Stomach (tissue), 9 donors: ENCODE data around the gene HERC4. TPM values are rescaled to one million over a fixed set of nuclear protein-coding genes. Genes with fewer than 3 reads are reported as not detected.

ENCODE experiments used
- DNase-seq, 2 donors: peaks; one replicate each; pipeline versions ENCODE4 v3.0.0 to v3.0.0-alpha.2; 2013 to 2019
- H3K27ac ChIP-seq, 5 donors: fragments of 200-600 bp in 4 of 5; sonication (generic) in 4 of 5; one replicate each; pipeline ENCODE4 v1.5.1; 2013 to 2019; ENCODE audit warnings: mild to moderate bottlenecking in 1 of 5, moderate library complexity in 1 of 5
- H3K27me3 ChIP-seq, 3 donors: fragments of 200-600 bp; sonication (generic); one replicate each; pipeline ENCODE4 v1.5.1; 2017 to 2019; ENCODE audit warnings: mixed run types in 1 of 3
- H3K36me3 ChIP-seq, 4 donors: fragments of 200-600 bp; sonication (generic); 1 replicate in 3 of 4; 2 replicates in 1 of 4; pipeline ENCODE4 v1.5.1; 2016 to 2019
- H3K4me1 ChIP-seq, 4 donors: fragments of 200-600 bp; sonication (generic); one replicate each; pipeline ENCODE4 v1.5.1; 2016 to 2019
- H3K4me3 ChIP-seq, 4 donors: fragments of 200-600 bp; sonication (generic) in 3 of 4; one replicate each; pipeline ENCODE4 v1.5.1; 2016 to 2019; ENCODE audit warnings: mild to moderate bottlenecking in 1 of 4
- H3K9me3 ChIP-seq, 4 donors: fragments of 200-600 bp; sonication (generic); one replicate each; pipeline ENCODE4 v1.5.1; 2016 to 2019
- EP300 ChIP-seq: sonication (generic); formaldehyde crosslinking; IDR thresholded peaks from one replicate; pipeline ENCODE4 v1.6.1; 2017; ENCODE audit warnings: antibody characterized with exemption
- POLR2A ChIP-seq, 4 donors: fragments of 450-650 bp; IDR thresholded peaks; one replicate each; pipeline ENCODE4 v1.6.1; 2016; ENCODE audit warnings: antibody characterized with exemption in 4 of 4, control low read depth in 2 of 4, mild to moderate bottlenecking in 1 of 4, moderate library complexity in 1 of 4
- POLR2AphosphoS5 ChIP-seq, 3 donors: sonication (generic); formaldehyde crosslinking; IDR thresholded peaks; one replicate each; pipeline ENCODE4 v1.6.1; 2016; ENCODE audit warnings: antibody characterized with exemption in 3 of 3
- WGBS, 5 donors: extraction: QIAGEN DNeasy Blood & Tissue Kit in 3 of 5; methylation state at CpG; one replicate each; pipeline versions ENCODE4 v1.1.5 to v1.1.7; 2013 to 2018; 5-methylcytosine and 5-hydroxymethylcytosine counted together
- intact Hi-C: fragments of 100-400 bp; cut with DNase I; formaldehyde crosslinking; loops from one replicate; pipeline ENCODE4 v1.15.1; 2023; ENCODE audit warnings: low total_unique reads
- polyA plus RNA-seq, 3 donors: library from polyadenylated mRNA; stranded (reverse); fragments of 200-250 nt; gene quantifications; one replicate each; pipeline ENCODE4 v1.2.3, GENCODE V29; 2013
- total RNA-seq, 5 donors: library from RNA; depleted of rRNA; stranded (reverse); fragments of >200 nt; gene quantifications; one replicate each; pipeline versions ENCODE4 v1.1.0 to v1.2.3, GENCODE V29; 2014 to 2016
- TF ChIP-seq, protein P1 (sequence below), 7 experiments: fragments of 450-650 bp in 4 of 7; fragments of 200-600 bp in 3 of 7; sonication (generic) in 3 of 7; IDR thresholded peaks; one replicate each; pipeline ENCODE4 v1.5.1; 2016 to 2019; ENCODE audit warnings: antibody characterized with exemption in 7 of 7, control low read depth in 2 of 7, mild to moderate bottlenecking in 1 of 7
- donor health status: healthy with polysubstance abuse.
- donor health status: Bipolar disorder and iron deficiency.
- donor health status: healthy.

HERC4 gene
- total and polyA plus RNA-seq, 8 donors, result 5.8 to 116 (median 14.4) TPM

DNA sequence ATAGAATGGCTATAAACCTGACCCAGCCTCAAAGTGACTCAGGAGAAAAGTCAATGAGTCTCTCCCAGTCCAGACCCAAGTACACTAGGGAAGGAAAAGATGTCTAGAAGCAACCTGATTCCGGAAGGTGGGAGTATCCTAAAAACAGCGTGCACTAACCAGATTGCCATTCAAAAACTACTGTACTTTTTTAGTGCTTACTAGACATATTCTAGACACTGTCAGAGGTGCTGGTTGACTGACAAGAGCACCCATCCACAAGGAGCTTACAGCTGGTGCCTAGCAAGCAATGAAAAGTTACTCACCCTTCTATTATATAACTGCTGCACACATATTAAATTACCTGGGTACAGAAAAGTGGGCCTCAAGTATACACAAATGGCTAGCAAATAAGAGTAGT, 109.6 kb downstream of the HERC4 start:
- Histone ChIP-seq H3K27me3 (no peaks in the 10 kb centered on the region), H3K4me3 (no peak overlapping the region), H3K4me1 (no peaks in the 10 kb centered on the region), H3K27ac (no peak overlapping the region), H3K9me3 (no peaks in the 10 kb centered on the region), H3K36me3 (peaks cover 11 to 51% (median 44%) of the 10 kb centered on the region in 4 donors)
- 98 to 100% (median 100%) methylated on average over 2 of the region's 2 CpGs for WGBS, 5 donors
- DNase-seq, result no peak
- intact Hi-C loops, result no loop called here
- TF ChIP-seq POLR2AphosphoS5 (IDR thresholded peaks at IDR 0.05), result no peak
- no peak for TF ChIP-seq EP300
- TF ChIP-seq, protein P1, sequence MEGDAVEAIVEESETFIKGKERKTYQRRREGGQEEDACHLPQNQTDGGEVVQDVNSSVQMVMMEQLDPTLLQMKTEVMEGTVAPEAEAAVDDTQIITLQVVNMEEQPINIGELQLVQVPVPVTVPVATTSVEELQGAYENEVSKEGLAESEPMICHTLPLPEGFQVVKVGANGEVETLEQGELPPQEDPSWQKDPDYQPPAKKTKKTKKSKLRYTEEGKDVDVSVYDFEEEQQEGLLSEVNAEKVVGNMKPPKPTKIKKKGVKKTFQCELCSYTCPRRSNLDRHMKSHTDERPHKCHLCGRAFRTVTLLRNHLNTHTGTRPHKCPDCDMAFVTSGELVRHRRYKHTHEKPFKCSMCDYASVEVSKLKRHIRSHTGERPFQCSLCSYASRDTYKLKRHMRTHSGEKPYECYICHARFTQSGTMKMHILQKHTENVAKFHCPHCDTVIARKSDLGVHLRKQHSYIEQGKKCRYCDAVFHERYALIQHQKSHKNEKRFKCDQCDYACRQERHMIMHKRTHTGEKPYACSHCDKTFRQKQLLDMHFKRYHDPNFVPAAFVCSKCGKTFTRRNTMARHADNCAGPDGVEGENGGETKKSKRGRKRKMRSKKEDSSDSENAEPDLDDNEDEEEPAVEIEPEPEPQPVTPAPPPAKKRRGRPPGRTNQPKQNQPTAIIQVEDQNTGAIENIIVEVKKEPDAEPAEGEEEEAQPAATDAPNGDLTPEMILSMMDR (IDR thresholded peaks at IDR 0.05), result no peak
- TF ChIP-seq POLR2A (IDR thresholded peaks at IDR 0.05), result no peak

DNA sequence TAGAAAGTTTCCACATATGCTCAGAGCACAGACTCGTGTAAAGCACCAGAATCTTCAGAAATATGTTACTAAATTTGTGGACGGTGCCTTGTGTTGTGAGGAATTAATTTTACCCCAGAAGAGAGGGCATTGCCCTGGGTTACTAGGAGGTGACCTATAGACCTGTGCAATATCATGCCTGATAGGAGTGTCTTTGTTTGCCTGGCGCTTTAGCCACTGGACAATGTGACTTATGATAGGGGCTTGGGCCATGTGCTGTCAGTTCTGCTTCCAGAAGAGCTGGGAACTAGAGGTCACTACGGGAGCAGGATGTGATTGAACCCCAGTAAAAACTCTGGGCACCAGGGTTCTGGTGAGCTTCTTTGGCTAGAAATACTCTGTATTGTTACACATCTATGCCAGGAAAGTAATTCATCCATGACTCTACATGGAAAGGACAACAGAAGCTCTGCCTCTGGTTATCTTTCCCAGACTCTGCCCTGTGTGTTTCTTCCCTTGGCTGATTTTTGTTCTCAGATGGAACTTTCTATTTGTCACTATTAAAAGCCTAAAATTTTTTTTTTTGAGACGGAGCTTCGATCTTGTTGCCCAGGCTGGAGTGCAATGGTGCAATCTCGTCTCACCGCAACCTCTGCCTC, 115.1 kb downstream of the HERC4 start:
- Histone ChIP-seq H3K9me3 (no peaks in the 10 kb centered on the region), H3K4me3 (no peak overlapping the region), H3K4me1 (peaks cover 0 to 3% (median 0%) of the 10 kb centered on the region in 4 donors), H3K27ac (no peak overlapping the region), H3K36me3 (peaks cover 0 to 33% (median 25%) of the 10 kb centered on the region in 4 donors), H3K27me3 (no peaks in the 10 kb centered on the region)
- intact Hi-C loops, result no loop called here
- TF ChIP-seq POLR2A (IDR thresholded peaks at IDR 0.05), result no peak
- TF ChIP-seq, protein P1 (IDR thresholded peaks at IDR 0.05), result no peak
- TF ChIP-seq POLR2AphosphoS5 (IDR thresholded peaks at IDR 0.05), result no peak
- TF ChIP-seq EP300, result no peak
- 83 to 95% (median 88%) methylated on average over 8 of the region's 8 CpGs for WGBS, 5 donors
- DNase-seq, result no peak

DNA sequence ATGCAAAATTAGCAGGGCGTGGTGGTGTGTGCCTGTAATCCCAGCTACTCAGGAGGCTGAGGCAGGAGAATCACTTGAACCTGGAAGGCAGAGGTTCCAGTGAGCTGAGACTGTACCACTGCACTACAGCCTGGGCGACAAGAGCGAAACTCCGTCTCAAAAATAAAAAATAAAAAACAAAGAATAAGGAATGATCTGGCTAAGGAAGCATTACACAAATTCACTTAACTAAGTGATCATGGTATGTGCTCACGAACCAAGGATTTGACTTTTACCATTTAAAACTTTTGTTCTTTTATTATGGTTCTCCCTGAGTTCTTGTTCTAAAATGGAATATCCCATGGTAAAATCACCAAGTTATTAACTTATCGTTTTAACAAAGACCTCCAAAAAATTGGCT, 119.5 kb downstream of the HERC4 start:
- TF ChIP-seq, protein P1 (IDR thresholded peaks at IDR 0.05), result no peak
- TF ChIP-seq POLR2A (IDR thresholded peaks at IDR 0.05), result no peak
- 95 to 98% (median 96%) methylated on average over 6 of the region's 6 CpGs for WGBS, 5 donors
- Histone ChIP-seq H3K9me3 (no peaks in the 10 kb centered on the region), H3K4me3 (no peak overlapping the region), H3K36me3 (peaks cover 0 to 50% (median 47%) of the 10 kb centered on the region in 4 donors), H3K27me3 (no peaks in the 10 kb centered on the region), H3K27ac (no peak overlapping the region), H3K4me1 (peaks cover 0 to 3% (median 0%) of the 10 kb centered on the region in 4 donors)
- no peak for DNase-seq
- intact Hi-C loops, result no loop called here

DNA sequence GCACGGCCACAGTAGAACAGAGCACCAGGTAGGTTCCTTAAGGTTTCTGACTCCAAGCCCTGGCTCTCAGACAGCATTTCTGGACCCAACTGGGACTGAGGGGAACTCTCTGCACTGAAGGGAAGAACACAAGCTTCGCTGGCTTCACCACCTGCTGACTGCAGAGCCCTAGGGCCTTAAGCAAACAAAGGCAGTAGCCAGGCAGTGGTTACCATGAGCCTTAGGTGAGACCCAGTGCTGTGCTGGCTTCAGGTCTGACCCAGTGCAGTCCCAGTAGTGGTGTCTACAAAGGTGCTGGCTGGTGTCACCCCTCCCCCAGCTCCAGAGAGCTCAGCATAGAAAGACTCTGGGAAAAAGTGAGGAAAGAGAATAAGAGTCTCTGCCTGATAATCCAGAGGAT, 131.2 kb downstream of the HERC4 start:
- peaks cover 13 to 78% (median 70%) of the 10 kb centered on the region in 4 donors for H3K36me3 ChIP-seq
- no peaks in the 10 kb centered on the region for H3K4me1 ChIP-seq
- 78 to 100% (median 94%) methylated on average over 1 to 2 of the region's 2 CpGs for WGBS, 5 donors

More for the DNA sequence above, 131.2 kb downstream of the HERC4 start:
- H3K4me3 ChIP-seq, result no peak overlapping the region
- H3K27me3 ChIP-seq, result no peaks in the 10 kb centered on the region
- no peak for DNase-seq
- H3K27ac ChIP-seq, result no peak overlapping the region
- intact Hi-C loops, result no loop called here
- TF ChIP-seq, protein P1 (IDR thresholded peaks at IDR 0.05), result no peak
- TF ChIP-seq EP300, result no peak
- no peak for TF ChIP-seq POLR2A (IDR thresholded peaks at IDR 0.05)
- no peak for TF ChIP-seq POLR2AphosphoS5 (IDR thresholded peaks at IDR 0.05)
- no peaks in the 10 kb centered on the region for H3K9me3 ChIP-seq
